ENCODE data around the gene AUTS2. TPM values are rescaled to one million over a fixed set of nuclear protein-coding genes. Genes with fewer than 3 reads are reported as not detected.

The AUTS2 gene
- total and polyA plus RNA-seq, 4 donors = 4.9 to 24.4 (median 7.0) TPM

DNA sequence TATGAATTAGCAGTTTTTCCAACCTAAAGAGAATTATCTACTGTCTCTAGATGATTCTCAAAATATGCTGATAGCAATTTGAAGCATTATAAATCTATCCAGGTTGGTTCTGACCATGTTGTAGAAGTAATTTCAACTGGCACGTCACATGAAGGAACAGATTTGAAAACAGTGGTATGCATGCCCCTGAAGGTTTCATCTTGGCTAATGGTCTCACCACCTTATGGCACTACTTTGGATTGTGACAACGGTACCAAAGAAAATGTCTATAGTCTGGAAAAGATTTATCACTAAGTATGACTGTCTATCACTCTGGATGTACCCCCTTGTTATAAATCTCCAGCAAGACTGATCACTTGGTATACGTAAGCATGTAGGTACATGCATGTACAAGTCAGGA is 810.6 kb downstream of the AUTS2 start:
- Histone ChIP-seq H3K27me3 (ENCODE audit: control insufficient read depth in 4 of 4, insufficient read depth in 4 of 4, low read length in 3 of 4) (no peaks in the 10 kb centered on the region), H3K9ac (ENCODE audit: low read depth in 1 of 2, low read length in 2 of 2) (no peak overlapping the region), H3K4me3 (ENCODE audit: low read depth in 1 of 3, low read length in 3 of 3) (no peak overlapping the region), H3K27ac (ENCODE audit: low read depth in 1 of 2, low read length in 2 of 2) (no peak overlapping the region), H3K36me3 (ENCODE audit: control insufficient read depth in 4 of 4, insufficient read depth in 3 of 4, low read depth in 1 of 4, low read length in 3 of 4) (no peaks in the 10 kb centered on the region), H3K9me3 (ENCODE audit: control insufficient read depth in 4 of 4, low read length in 3 of 4) (no peaks in the 10 kb centered on the region), H3K4me1 (ENCODE audit: control insufficient read depth in 4 of 4, insufficient read depth in 4 of 4, low read length in 3 of 4) (no peaks in the 10 kb centered on the region)
- DNase-seq (ENCODE audit: low spot score) = no peak
- no peak for TF ChIP-seq TAF1 (conservative IDR thresholded peaks at IDR 0.05)
- TF ChIP-seq, protein P1, sequence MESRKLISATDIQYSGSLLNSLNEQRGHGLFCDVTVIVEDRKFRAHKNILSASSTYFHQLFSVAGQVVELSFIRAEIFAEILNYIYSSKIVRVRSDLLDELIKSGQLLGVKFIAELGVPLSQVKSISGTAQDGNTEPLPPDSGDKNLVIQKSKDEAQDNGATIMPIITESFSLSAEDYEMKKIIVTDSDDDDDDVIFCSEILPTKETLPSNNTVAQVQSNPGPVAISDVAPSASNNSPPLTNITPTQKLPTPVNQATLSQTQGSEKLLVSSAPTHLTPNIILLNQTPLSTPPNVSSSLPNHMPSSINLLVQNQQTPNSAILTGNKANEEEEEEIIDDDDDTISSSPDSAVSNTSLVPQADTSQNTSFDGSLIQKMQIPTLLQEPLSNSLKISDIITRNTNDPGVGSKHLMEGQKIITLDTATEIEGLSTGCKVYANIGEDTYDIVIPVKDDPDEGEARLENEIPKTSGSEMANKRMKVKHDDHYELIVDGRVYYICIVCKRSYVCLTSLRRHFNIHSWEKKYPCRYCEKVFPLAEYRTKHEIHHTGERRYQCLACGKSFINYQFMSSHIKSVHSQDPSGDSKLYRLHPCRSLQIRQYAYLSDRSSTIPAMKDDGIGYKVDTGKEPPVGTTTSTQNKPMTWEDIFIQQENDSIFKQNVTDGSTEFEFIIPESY (IDR thresholded peaks at IDR 0.05) = no peak
- no peak for TF ChIP-seq FOXA2 (IDR thresholded peaks at IDR 0.05)
- no peak for TF ChIP-seq FOXA1 (IDR thresholded peaks at IDR 0.05)
- no peak for TF ChIP-seq SP1 (IDR thresholded peaks at IDR 0.05)
- TF ChIP-seq, protein P2, sequence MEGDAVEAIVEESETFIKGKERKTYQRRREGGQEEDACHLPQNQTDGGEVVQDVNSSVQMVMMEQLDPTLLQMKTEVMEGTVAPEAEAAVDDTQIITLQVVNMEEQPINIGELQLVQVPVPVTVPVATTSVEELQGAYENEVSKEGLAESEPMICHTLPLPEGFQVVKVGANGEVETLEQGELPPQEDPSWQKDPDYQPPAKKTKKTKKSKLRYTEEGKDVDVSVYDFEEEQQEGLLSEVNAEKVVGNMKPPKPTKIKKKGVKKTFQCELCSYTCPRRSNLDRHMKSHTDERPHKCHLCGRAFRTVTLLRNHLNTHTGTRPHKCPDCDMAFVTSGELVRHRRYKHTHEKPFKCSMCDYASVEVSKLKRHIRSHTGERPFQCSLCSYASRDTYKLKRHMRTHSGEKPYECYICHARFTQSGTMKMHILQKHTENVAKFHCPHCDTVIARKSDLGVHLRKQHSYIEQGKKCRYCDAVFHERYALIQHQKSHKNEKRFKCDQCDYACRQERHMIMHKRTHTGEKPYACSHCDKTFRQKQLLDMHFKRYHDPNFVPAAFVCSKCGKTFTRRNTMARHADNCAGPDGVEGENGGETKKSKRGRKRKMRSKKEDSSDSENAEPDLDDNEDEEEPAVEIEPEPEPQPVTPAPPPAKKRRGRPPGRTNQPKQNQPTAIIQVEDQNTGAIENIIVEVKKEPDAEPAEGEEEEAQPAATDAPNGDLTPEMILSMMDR (IDR thresholded peaks at IDR 0.05; ENCODE audit: low read depth, low read length, missing input control) = no peak
- no peak for TF ChIP-seq RAD21 (IDR thresholded peaks at IDR 0.05)
- TF ChIP-seq EGR1 (IDR thresholded peaks at IDR 0.05; ENCODE audit: low read depth in 2 of 2) = no peak
- TF ChIP-seq, protein P3, sequence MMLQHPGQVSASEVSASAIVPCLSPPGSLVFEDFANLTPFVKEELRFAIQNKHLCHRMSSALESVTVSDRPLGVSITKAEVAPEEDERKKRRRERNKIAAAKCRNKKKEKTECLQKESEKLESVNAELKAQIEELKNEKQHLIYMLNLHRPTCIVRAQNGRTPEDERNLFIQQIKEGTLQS (IDR thresholded peaks at IDR 0.05) = no peak
- TF ChIP-seq JUND (IDR thresholded peaks at IDR 0.05) = no peak
- TF ChIP-seq, protein P4, sequence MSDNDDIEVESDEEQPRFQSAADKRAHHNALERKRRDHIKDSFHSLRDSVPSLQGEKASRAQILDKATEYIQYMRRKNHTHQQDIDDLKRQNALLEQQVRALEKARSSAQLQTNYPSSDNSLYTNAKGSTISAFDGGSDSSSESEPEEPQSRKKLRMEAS (IDR thresholded peaks at IDR 0.05) = no peak
- TF ChIP-seq RXRA (IDR thresholded peaks at IDR 0.05) = no peak
- WGBS = 95% methylated on average over 3 of the region's 3 CpGs

DNA sequence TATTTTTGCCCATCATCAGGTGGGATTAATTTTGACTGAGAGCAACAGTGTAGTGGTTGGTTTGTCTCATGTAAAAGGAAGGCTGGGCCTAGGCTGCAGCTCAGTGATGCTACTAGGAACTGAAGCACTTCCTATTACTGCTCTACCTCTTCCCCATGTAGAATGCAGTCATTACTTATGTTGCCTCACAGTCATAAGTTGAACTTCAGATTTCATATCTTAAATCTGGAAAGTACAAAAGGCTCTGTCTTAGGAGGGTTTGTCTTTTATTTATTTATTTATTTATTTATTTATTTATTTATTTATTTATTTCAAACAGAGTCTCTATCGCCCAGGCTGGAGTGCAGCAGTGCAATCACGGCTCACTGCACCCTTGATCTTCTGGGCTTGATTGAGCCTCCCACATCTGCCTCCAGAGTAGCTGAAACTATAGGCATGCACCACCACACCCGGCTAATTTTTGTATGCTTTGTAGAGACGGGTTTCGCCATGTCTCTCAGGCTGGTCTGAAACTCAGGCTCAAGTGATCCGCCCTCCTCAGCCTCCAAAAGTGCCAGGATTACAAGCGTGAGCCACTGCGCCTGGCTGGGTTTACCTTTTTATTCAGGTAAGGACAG is 812.0 kb downstream of the AUTS2 start:
- DNase-seq (ENCODE audit: low spot score) = no peak
- Histone ChIP-seq H3K36me3 (ENCODE audit: control insufficient read depth in 4 of 4, insufficient read depth in 3 of 4, low read depth in 1 of 4, low read length in 3 of 4) (no peaks in the 10 kb centered on the region), H3K27ac (ENCODE audit: low read depth in 1 of 2, low read length in 2 of 2) (no peak overlapping the region), H3K4me3 (ENCODE audit: low read depth in 1 of 3, low read length in 3 of 3) (no peak overlapping the region), H3K27me3 (ENCODE audit: control insufficient read depth in 4 of 4, insufficient read depth in 4 of 4, low read length in 3 of 4) (no peaks in the 10 kb centered on the region), H3K4me1 (ENCODE audit: control insufficient read depth in 4 of 4, insufficient read depth in 4 of 4, low read length in 3 of 4) (no peaks in the 10 kb centered on the region), H3K9ac (ENCODE audit: low read depth in 1 of 2, low read length in 2 of 2) (no peak overlapping the region), H3K9me3 (ENCODE audit: control insufficient read depth in 4 of 4, low read length in 3 of 4) (no peaks in the 10 kb centered on the region)
- WGBS = 96% methylated on average over 8 of the region's 8 CpGs
- TF ChIP-seq HNF4A (conservative IDR thresholded peaks at IDR 0.05) = no peak
- TF ChIP-seq FOXA2 (IDR thresholded peaks at IDR 0.05) = no peak
- TF ChIP-seq, protein P4 (IDR thresholded peaks at IDR 0.05) = no peak
- TF ChIP-seq, protein P1 (IDR thresholded peaks at IDR 0.05) = no peak
- TF ChIP-seq, protein P3 (IDR thresholded peaks at IDR 0.05) = no peak
- no peak for TF ChIP-seq HNF4G (IDR thresholded peaks at IDR 0.05)
- TF ChIP-seq, protein P2 (IDR thresholded peaks at IDR 0.05; ENCODE audit: low read depth, low read length, missing input control) = no peak
- TF ChIP-seq EGR1 (IDR thresholded peaks at IDR 0.05; ENCODE audit: low read depth in 2 of 2) = no peak
- TF ChIP-seq SP1 (IDR thresholded peaks at IDR 0.05) = no peak
- TF ChIP-seq TAF1 (conservative IDR thresholded peaks at IDR 0.05) = no peak
- no peak for TF ChIP-seq FOXA1 (IDR thresholded peaks at IDR 0.05)
- TF ChIP-seq RXRA (IDR thresholded peaks at IDR 0.05) = no peak
- TF ChIP-seq YY1 (IDR thresholded peaks at IDR 0.05) = no peak
- TF ChIP-seq RAD21 (IDR thresholded peaks at IDR 0.05) = no peak
- TF ChIP-seq JUND (IDR thresholded peaks at IDR 0.05) = no peak
- no peak for TF ChIP-seq NR2F2 (IDR thresholded peaks at IDR 0.05)
- TF ChIP-seq GABPA (IDR thresholded peaks at IDR 0.05 in 1 of 2, conservative IDR thresholded peaks at IDR 0.05 in 1 of 2) = no peak
